ENCODE data around the gene KRT84.

Gene KRT84

GRCh38 chr12:52356031-52356761, 29.3 kb downstream of the KRT84 start:
- TF ChIP-seq SPI1 (IDR thresholded peaks at IDR 0.05; ENCODE audit: borderline replicate concordance, low read depth), result no peak
- no peak for TF ChIP-seq GABPA (IDR thresholded peaks at IDR 0.05; ENCODE audit: low read depth)
- no peak for TF ChIP-seq POLR2AphosphoS5 (IDR thresholded peaks at IDR 0.05; ENCODE audit: low read depth)
- TF ChIP-seq REST (IDR thresholded peaks at IDR 0.05; ENCODE audit: insufficient replicate concordance, low read depth), result no peak
- no peak for TF ChIP-seq CTCF (IDR thresholded peaks at IDR 0.05; ENCODE audit: insufficient read depth, low read length)
- no peak for DNase-seq (ENCODE audit: low read depth in 1 of 2, low spot score in 1 of 2)
- Histone ChIP-seq H3K4me3 (replicated peaks; ENCODE audit: insufficient read depth, low read length) (no peak overlapping the region), H3K27me3 (ENCODE audit: insufficient read depth, poor library complexity, severe bottlenecking) (no peaks in the 10 kb centered on the region), H3K27ac (replicated peaks) (no peak overlapping the region)

GRCh38 chr12:52355176-52355575, 30.3 kb downstream of the KRT84 start:
- H3K27ac ChIP-seq (replicated peaks), result no peak overlapping the region
- no peak overlapping the region for H3K4me3 ChIP-seq (replicated peaks; ENCODE audit: insufficient read depth, low read length)
- DNase-seq (ENCODE audit: low read depth in 1 of 2, low spot score in 1 of 2), result no peak
- no peak for TF ChIP-seq GABPA (IDR thresholded peaks at IDR 0.05; ENCODE audit: low read depth)
- TF ChIP-seq CTCF (IDR thresholded peaks at IDR 0.05; ENCODE audit: insufficient read depth, low read length), result no peak
- no peak for TF ChIP-seq REST (IDR thresholded peaks at IDR 0.05; ENCODE audit: insufficient replicate concordance, low read depth)
- no peak for TF ChIP-seq POLR2AphosphoS5 (IDR thresholded peaks at IDR 0.05; ENCODE audit: low read depth)
- no peak for TF ChIP-seq SPI1 (IDR thresholded peaks at IDR 0.05; ENCODE audit: borderline replicate concordance, low read depth)
- H3K27me3 ChIP-seq (ENCODE audit: insufficient read depth, poor library complexity, severe bottlenecking), result no peaks in the 10 kb centered on the region

- Histone ChIP-seq H3K27ac (replicated peaks) (no peak overlapping the region), H3K4me3 (replicated peaks; ENCODE audit: insufficient read depth, low read length) (no peak overlapping the region), H3K27me3 (ENCODE audit: insufficient read depth, poor library complexity, severe bottlenecking) (no peaks in the 10 kb centered on the region)
- TF ChIP-seq GABPA (IDR thresholded peaks at IDR 0.05; ENCODE audit: low read depth) (no peak), CTCF (IDR thresholded peaks at IDR 0.05; ENCODE audit: insufficient read depth, low read length) (no peak), POLR2AphosphoS5 (IDR thresholded peaks at IDR 0.05; ENCODE audit: low read depth) (no peak), SPI1 (IDR thresholded peaks at IDR 0.05; ENCODE audit: borderline replicate concordance, low read depth) (no peak)
- no peak for DNase-seq (ENCODE audit: low read depth in 1 of 2, low spot score in 1 of 2)
These were observed 31.3 kb downstream of the KRT84 start for GRCh38 chr12:52354200-52354599.

GRCh38 chr12:52353766-52354165, 31.7 kb downstream of the KRT84 start:
- Histone ChIP-seq H3K27ac (replicated peaks) (no peak overlapping the region), H3K27me3 (ENCODE audit: insufficient read depth, poor library complexity, severe bottlenecking) (no peaks in the 10 kb centered on the region), H3K4me3 (replicated peaks; ENCODE audit: insufficient read depth, low read length) (no peak overlapping the region)
- DNase-seq (ENCODE audit: low read depth in 1 of 2, low spot score in 1 of 2), result no peak
- no peak for TF ChIP-seq CTCF (IDR thresholded peaks at IDR 0.05; ENCODE audit: insufficient read depth, low read length)
- no peak for TF ChIP-seq GABPA (IDR thresholded peaks at IDR 0.05; ENCODE audit: low read depth)
- no peak for TF ChIP-seq REST (IDR thresholded peaks at IDR 0.05; ENCODE audit: insufficient replicate concordance, low read depth)

All from HL-60 (cell line).